ENCODE measurements around the gene MRPL51.

DNA sequence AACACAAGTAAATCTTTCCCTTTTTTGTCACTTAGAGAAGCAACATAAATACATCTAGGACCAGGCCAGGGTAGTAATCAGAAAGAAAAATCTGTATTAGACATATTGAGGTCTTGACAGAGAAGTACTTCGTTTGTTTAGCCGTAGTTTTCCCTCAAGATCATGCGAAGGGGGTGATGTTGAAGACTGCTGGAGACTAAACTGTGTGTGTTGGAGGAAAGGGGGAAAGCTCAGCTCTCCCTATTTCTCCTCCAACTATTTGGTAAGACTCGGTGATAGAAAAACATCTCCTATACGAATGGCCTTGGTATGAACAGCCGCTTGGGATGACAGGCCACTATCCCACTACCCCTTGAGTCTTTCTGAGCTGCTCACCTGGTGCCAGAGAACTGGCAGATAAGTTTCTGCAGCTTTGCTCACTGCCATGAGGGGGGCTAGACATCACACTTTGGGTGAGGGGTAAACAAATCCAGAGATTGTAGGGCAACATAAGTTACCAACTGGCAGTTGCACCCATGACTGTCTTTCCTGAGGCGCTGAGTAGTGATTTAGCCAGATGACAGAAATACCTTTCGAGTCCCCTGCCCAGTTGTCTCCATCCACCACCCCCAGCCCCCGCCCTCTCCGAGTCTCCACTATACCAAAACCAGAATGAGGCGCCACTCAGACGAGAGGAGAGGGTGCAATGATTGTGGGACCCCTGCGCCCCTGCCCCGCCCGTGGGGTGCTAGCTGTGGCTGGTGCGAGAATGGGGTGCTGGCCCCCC, 23.3 kb downstream of the MRPL51 start:
- TF ChIP-seq POLR2AphosphoS5 (IDR thresholded peaks at IDR 0.05; ENCODE audit: low read depth) (no peak), CTCF (IDR thresholded peaks at IDR 0.05; ENCODE audit: insufficient read depth, low read length) (no peak), REST (IDR thresholded peaks at IDR 0.05; ENCODE audit: insufficient replicate concordance, low read depth) (no peak)
